ENCODE measurements around the gene SEMA3F. TPM values are rescaled to one million over a fixed set of nuclear protein-coding genes. Genes with fewer than 3 reads are reported as not detected.

Gene SEMA3F
- polyA plus RNA-seq, 1 experiment: 11.4 TPM

DNA sequence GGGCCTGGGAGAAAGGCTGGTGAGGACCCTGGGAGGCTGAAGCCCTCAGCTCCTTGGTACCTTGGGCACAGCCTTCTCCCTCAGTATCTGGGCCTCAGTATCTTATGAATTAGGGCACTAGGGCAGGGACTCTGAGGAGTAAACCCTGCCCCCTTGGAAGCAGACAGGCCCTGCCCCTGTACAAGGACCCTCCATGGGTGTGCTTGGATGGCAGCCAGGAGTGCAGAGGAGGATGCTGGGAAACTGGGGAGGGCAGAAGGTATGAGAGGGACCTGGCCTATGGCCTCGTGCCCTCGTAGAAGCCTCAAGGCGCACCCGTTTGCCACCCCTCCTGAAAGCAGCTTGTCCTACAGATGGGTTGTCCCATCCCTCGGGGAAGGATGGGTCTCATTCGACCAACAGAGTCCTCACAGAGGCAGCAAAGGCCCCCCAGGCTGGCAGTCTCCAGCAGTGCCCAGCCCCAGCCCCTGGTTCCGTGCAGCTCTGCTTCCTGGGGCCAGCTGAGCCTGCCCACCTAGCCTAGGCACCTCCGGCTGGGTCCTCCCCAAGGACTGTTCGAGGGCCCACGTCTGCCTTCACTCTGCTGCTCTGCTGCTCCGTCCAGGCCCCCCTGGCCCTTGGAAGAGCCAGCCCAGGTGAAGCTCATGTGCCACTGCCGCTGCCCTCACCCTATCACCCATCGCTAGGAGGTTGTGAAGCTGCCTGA lies 15.3 kb upstream of the SEMA3F start:
- H3K27me3 ChIP-seq (ENCODE audit: control insufficient read depth, insufficient read depth, low read length): no peaks in the 10 kb centered on the region
- ChIA-PET CTCF (interaction anchor here (0.8 to 1.4 kb wide), 5 partner anchors 13 to 79 kb away, joined by 3 to 7 read pairs (median 3); no protein-coding TSS in a partner anchor), POLR2A (no interaction called here)
- TF ChIP-seq, protein P1, sequence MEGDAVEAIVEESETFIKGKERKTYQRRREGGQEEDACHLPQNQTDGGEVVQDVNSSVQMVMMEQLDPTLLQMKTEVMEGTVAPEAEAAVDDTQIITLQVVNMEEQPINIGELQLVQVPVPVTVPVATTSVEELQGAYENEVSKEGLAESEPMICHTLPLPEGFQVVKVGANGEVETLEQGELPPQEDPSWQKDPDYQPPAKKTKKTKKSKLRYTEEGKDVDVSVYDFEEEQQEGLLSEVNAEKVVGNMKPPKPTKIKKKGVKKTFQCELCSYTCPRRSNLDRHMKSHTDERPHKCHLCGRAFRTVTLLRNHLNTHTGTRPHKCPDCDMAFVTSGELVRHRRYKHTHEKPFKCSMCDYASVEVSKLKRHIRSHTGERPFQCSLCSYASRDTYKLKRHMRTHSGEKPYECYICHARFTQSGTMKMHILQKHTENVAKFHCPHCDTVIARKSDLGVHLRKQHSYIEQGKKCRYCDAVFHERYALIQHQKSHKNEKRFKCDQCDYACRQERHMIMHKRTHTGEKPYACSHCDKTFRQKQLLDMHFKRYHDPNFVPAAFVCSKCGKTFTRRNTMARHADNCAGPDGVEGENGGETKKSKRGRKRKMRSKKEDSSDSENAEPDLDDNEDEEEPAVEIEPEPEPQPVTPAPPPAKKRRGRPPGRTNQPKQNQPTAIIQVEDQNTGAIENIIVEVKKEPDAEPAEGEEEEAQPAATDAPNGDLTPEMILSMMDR (IDR thresholded peaks at IDR 0.05; ENCODE audit: insufficient read depth, low read depth, low read length): no peak
- DNase-seq (ENCODE audit: low read depth): no peak
- no peaks in the 10 kb centered on the region for H3K36me3 ChIP-seq (ENCODE audit: control insufficient read depth, insufficient read depth, low read length)
- H3K4me3 ChIP-seq (ENCODE audit: low read depth, low read length): no peak overlapping the region

DNA sequence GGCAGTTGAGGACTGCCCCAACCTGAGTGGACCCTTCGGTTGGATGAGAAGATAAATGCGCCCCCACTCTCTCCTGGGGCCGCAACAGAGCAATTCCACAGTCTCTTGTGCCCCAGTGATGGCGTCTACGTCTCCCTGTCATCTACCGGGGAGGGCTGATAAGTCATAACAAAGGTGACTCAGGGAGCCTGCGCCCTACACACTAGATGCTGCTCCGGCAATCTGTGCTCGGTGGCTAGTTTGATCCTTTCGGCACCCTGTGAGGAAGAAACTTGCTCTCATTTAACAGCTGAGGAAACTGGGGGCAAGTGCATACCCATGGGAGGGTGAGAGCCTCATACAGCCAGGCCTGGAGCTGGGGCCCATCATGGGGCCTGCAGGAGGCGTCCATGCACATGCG lies 14.1 kb upstream of the SEMA3F start:
- no peak overlapping the region for H3K4me3 ChIP-seq (ENCODE audit: low read depth, low read length)
- no peak for DNase-seq (ENCODE audit: low read depth)
- H3K27me3 ChIP-seq (ENCODE audit: control insufficient read depth, insufficient read depth, low read length): no peaks in the 10 kb centered on the region
- TF ChIP-seq, protein P1 (IDR thresholded peaks at IDR 0.05; ENCODE audit: insufficient read depth, low read depth, low read length): no peak
- no peaks in the 10 kb centered on the region for H3K36me3 ChIP-seq (ENCODE audit: control insufficient read depth, insufficient read depth, low read length)
- ChIA-PET CTCF (no interaction called here), POLR2A (no interaction called here)

DNA sequence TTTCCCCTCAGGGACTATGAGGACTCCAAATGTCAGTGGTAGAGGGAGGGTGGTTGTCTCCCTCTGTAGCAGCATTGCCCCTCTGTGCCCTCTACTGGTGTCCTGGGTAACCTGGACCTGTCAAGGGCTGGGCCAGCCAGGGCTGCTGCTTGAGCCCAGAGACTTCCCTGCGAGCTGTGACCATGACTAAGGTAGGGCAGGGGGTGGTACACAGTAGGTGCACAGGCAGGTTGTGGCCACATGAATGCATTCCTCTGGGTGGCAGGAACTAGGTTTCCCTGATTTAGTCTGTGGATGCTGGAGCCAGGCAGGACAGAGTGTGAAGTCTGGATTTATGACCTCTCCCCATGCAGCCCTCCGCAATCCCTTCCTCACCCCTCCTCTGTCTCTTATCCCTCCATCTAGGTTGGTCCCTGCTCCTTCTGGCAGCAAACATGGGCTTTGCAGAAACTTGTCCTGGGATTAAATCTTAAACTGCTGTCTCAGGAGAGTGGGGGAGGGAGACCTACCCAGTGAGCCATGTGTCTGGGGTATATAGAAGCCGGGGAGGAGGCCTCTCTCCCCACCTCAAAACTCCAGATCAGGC lies 8.7 kb upstream of the SEMA3F start:
- Histone ChIP-seq H3K27me3 (ENCODE audit: control insufficient read depth, insufficient read depth, low read length) (no peaks in the 10 kb centered on the region), H3K4me3 (ENCODE audit: low read depth, low read length) (no peak overlapping the region), H3K36me3 (ENCODE audit: control insufficient read depth, insufficient read depth, low read length) (no peaks in the 10 kb centered on the region)
- ChIA-PET CTCF (no interaction called here), POLR2A (no interaction called here)
- TF ChIP-seq, protein P1 (IDR thresholded peaks at IDR 0.05; ENCODE audit: insufficient read depth, low read depth, low read length): peak; percentile 20; the same call in 1 of the 2 replicates
- no peak for DNase-seq (ENCODE audit: low read depth)

DNA sequence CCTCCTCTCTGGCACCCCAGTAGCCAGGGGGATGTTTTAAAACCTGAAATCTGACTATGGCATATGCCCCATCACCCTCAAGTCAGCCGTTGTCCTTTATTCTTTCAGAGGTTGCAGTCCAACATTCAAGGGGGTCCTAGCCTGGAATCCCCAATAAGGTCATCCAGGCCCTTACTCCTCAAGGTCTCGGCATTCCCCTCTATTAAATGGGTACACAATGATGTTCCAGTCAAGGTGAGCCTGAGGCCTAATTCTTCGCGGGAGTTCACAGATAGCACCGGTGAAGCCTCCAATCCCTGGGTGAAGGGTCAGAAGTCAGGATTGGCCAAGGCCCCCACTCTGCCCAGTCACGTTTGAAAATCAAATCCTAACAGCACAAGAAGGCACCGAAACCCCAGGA lies 8.1 kb upstream of the SEMA3F start:
- ChIA-PET CTCF (interaction anchor here (1.4 kb wide), 1 partner anchor 10 kb away, joined by 5 read pairs; no protein-coding TSS in a partner anchor), POLR2A (no interaction called here)
- H3K27me3 ChIP-seq (ENCODE audit: control insufficient read depth, insufficient read depth, low read length): no peaks in the 10 kb centered on the region
- no peak overlapping the region for H3K4me3 ChIP-seq (ENCODE audit: low read depth, low read length)
- no peak for DNase-seq (ENCODE audit: low read depth)
- TF ChIP-seq, protein P1 (IDR thresholded peaks at IDR 0.05; ENCODE audit: insufficient read depth, low read depth, low read length): no peak
- no peaks in the 10 kb centered on the region for H3K36me3 ChIP-seq (ENCODE audit: control insufficient read depth, insufficient read depth, low read length)

DNA sequence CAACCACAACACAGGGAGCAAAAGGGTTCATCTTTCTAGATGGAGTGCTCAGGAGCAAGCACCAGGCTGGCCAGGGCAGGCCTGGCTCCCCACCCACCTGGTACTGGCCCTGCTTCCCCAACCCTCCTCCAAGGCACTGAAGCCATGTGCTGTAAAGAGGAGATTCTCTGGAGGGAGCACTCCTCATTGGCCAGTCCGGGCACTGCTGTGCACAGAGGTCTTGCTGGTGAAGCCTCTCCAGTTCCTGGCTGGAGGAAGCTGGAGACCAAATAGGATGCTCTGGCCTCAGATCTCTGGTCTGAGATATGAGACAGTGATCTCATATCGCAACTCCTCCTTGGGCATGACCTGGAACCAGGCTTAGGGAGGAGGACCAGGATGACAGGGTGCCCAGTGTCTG lies 7.7 kb upstream of the SEMA3F start:
- DNase-seq (ENCODE audit: low read depth): no peak
- ChIA-PET POLR2A (no interaction called here), CTCF (interaction anchor here (1.4 kb wide), 1 partner anchor 9 kb away, joined by 5 read pairs; no protein-coding TSS in a partner anchor)
- no peaks in the 10 kb centered on the region for H3K36me3 ChIP-seq (ENCODE audit: control insufficient read depth, insufficient read depth, low read length)
- TF ChIP-seq, protein P1 (IDR thresholded peaks at IDR 0.05; ENCODE audit: insufficient read depth, low read depth, low read length): no peak
- H3K27me3 ChIP-seq (ENCODE audit: control insufficient read depth, insufficient read depth, low read length): no peaks in the 10 kb centered on the region
- H3K4me3 ChIP-seq (ENCODE audit: low read depth, low read length): no peak overlapping the region

Data from BJ (cell line).